8988T (cell line): Measurements from ENCODE around the gene SUSD2.
"Not testable (repeated sequence)": the region's sequence is repeated elsewhere in the genome, so short reads cannot be mapped to it uniquely, and the experiment has no call there.

Experiments used
- DNase-seq: peaks from one replicate; pipeline ENCODE4 v3.0.0; 2011

SUSD2 gene

GRCh38 chr22:24190596-24191208 lies 9.4 kb downstream of the SUSD2 start:
- DNase-seq, result no peak

- DNase-seq, result no peak
These were observed 10.1 kb downstream of the SUSD2 start for GRCh38 chr22:24191381-24191841.

GRCh38 chr22:24191893-24192292 lies 10.6 kb downstream of the SUSD2 start:
- no peak for DNase-seq

- DNase-seq, result no peak
These were observed 17.4 kb downstream of the SUSD2 start for GRCh38 chr22:24198682-24199052.

- DNase-seq, result no peak
These were observed 19.4 kb downstream of the SUSD2 start for GRCh38 chr22:24200619-24201212.

- no peak for DNase-seq
These were observed 20.7 kb downstream of the SUSD2 start for GRCh38 chr22:24201681-24202614.

GRCh38 chr22:24203856-24204255 lies 22.6 kb downstream of the SUSD2 start:
- not testable (repeated sequence) for DNase-seq

GRCh38 chr22:24205438-24206195 lies 24.3 kb downstream of the SUSD2 start:
- DNase-seq, result no peak

GRCh38 chr22:24206460-24207263 lies 25.4 kb downstream of the SUSD2 start:
- DNase-seq, result not testable (repeated sequence)

GRCh38 chr22:24207264-24208011 lies 26.2 kb downstream of the SUSD2 start:
- DNase-seq, result no peak

- no peak for DNase-seq
These were observed 26.9 kb downstream of the SUSD2 start for GRCh38 chr22:24208012-24208749.

- DNase-seq, result no peak
These were observed 27.7 kb downstream of the SUSD2 start for GRCh38 chr22:24209016-24209415.

GRCh38 chr22:24209687-24210086 lies 28.4 kb downstream of the SUSD2 start:
- DNase-seq, result no peak

GRCh38 chr22:24210409-24210808 lies 29.1 kb downstream of the SUSD2 start:
- DNase-seq, result not testable (repeated sequence)

- DNase-seq, result not testable (repeated sequence)
These were observed 30.4 kb downstream of the SUSD2 start for GRCh38 chr22:24211716-24212115.

GRCh38 chr22:24213111-24213510 lies 31.8 kb downstream of the SUSD2 start:
- not testable (repeated sequence) for DNase-seq

- no peak for DNase-seq
These were observed 33.4 kb downstream of the SUSD2 start for GRCh38 chr22:24214467-24215285.

- DNase-seq, result no peak
These were observed 35.4 kb downstream of the SUSD2 start for GRCh38 chr22:24216541-24217209.

- no peak for DNase-seq
These were observed 36.1 kb downstream of the SUSD2 start for GRCh38 chr22:24217384-24217783.
